Thyroid gland (tissue), 4 donors: Measurements from ENCODE around the gene AQP12B.

Source experiments
- CTCF ChIP-seq, 6 experiments: fragments of 200-600 bp in 3 of 6; fragments of 450-650 bp in 3 of 6; sonication (generic) in 3 of 6; IDR thresholded peaks; one replicate each; pipeline ENCODE4 v1.5.1; 2016 to 2019; ENCODE audit warnings: antibody characterized with exemption in 6 of 6, mild to moderate bottlenecking in 2 of 6, inconsistent platforms in 1 of 6, moderate library complexity in 1 of 6
- POLR2A ChIP-seq, 2 donors: fragments of 450-650 bp; IDR thresholded peaks; one replicate each; pipeline ENCODE4 v1.6.1; 2017; ENCODE audit warnings: antibody characterized with exemption in 2 of 2, mild to moderate bottlenecking in 2 of 2, moderate library complexity in 1 of 2

DNA sequence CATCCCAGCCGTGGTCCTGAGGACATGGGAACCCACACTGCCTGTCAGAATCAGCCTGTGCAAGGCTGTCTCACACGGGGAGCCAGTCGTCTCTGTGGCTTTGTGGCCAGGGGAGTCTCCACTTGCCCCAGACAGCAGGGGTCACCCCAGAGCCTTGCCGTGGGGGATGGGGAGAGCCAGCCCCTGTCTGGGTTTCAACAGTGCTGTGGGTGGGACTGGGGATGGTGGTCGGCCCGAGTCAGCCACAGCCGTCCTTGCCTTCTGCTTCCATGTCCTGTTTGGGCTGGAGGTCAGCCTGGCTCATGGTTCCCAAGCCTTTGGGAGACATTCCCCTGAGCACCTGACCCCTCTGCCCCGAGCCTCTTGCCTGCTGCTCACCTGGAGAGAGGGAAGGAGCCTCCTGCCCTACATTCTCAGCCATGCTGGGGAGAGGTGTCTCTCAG lies 37.8 kb downstream of the AQP12B start:
- no peak for TF ChIP-seq POLR2A (IDR thresholded peaks at IDR 0.05)
- no peak for TF ChIP-seq CTCF (IDR thresholded peaks at IDR 0.05)
